Measurements from ENCODE around the gene PARD3. TPM values are rescaled to one million over a fixed set of nuclear protein-coding genes. Genes with fewer than 3 reads are reported as not detected.

The PARD3 gene
- total and polyA plus RNA-seq, 10 of the 15 experiments (the other 5 are each of a cell fraction or from before 2014, with no cell fraction given), result 2.6 to 43.1 (median 13.9) TPM

GRCh38 chr10:34290412-34291081 lies 524.5 kb downstream of the PARD3 start:
- RAD21 ChIA-PET (ENCODE audit: unreplicated experiment), result interaction anchor here (1.2 to 2.3 kb wide), 5 partner anchors 7 to 547 kb away, joined by 3 to 9 read pairs (median 5); no protein-coding TSS in a partner anchor
- H3K27me3 ChIP-seq (replicated peaks in 1 of 2; ENCODE audit: control insufficient read depth in 2 of 2, insufficient read depth in 2 of 2, low read length in 1 of 2), result no peaks in the 10 kb centered on the region
- H2AFZ ChIP-seq (ENCODE audit: control insufficient read depth, low read depth, low read length), result no peak overlapping the region
- intact Hi-C loops (cut with micrococcal nuclease; ENCODE audit: unreplicated experiment) (no loop called here), in situ Hi-C loops (cut with MboI) (no loop called here)
- DNase-seq (ENCODE audit: low read depth, low spot score) (no peak), FAIRE-seq (no peak), ATAC-seq (no peak)
- H3K4me1 ChIP-seq (ENCODE audit: control insufficient read depth, insufficient read depth, low read length), result no peaks in the 10 kb centered on the region
- POLR2A ChIA-PET, result no interaction called here
- WGBS (ENCODE audit: insufficient coverage, insufficient replicate concordance, low lambda C conversion rate, missing lambda C conversion rate), result 53% methylated on average over 2 of the region's 2 CpGs
- H3K79me2 ChIP-seq (ENCODE audit: control insufficient read depth, insufficient read depth, low read length), result no peaks in the 10 kb centered on the region
- H3K4me2 ChIP-seq (ENCODE audit: control insufficient read depth, insufficient read depth), result no peak overlapping the region
- no peaks in the 10 kb centered on the region for H4K20me1 ChIP-seq (ENCODE audit: control insufficient read depth, insufficient read depth)
- CTCF ChIA-PET, result interaction anchor here (1.1 to 1.5 kb wide), 5 partner anchors 8 to 142 kb away, joined by 3 to 5 read pairs (median 4); no protein-coding TSS in a partner anchor
- SMC1A ChIA-PET (ENCODE audit: uncharacterized antibody, unreplicated experiment), result interaction anchor here (0.6 to 3.2 kb wide), 8 partner anchors 9 to 348 kb away, joined by 3 to 11 read pairs (median 4); no protein-coding TSS in a partner anchor
- no TSS peak for BruUV-seq (replicated peaks)
- no peak overlapping the region for H3K9ac ChIP-seq (ENCODE audit: control insufficient read depth, insufficient read depth, low read length)
- TF ChIP-seq NFYA (IDR thresholded peaks at IDR 0.05; ENCODE audit: borderline replicate concordance, low read depth, low read length) (no peak), SUPT20H (IDR thresholded peaks at IDR 0.05; ENCODE audit: borderline replicate concordance, control insufficient read depth, low read depth, low read length) (no peak), ASH2L (IDR thresholded peaks at IDR 0.05; ENCODE audit: borderline replicate concordance, low read depth) (no peak), ZNF274 (IDR thresholded peaks at IDR 0.05; ENCODE audit: insufficient read depth, insufficient read length) (no peak), PAX5 (IDR thresholded peaks at IDR 0.05; ENCODE audit: borderline replicate concordance, low read depth, low read length) (no peak), BCL3 (IDR thresholded peaks at IDR 0.05; ENCODE audit: borderline replicate concordance, insufficient read depth, low read depth, low read length, poor library complexity, severe bottlenecking) (no peak), TCF12 (IDR thresholded peaks at IDR 0.05; ENCODE audit: low read depth, low read length) (no peak), IKZF1 (conservative IDR thresholded peaks at IDR 0.05) (no peak), BCL11A (IDR thresholded peaks at IDR 0.05; ENCODE audit: low read depth, low read length) (no peak), WRNIP1 (IDR thresholded peaks at IDR 0.05; ENCODE audit: borderline replicate concordance, low read depth, low read length) (no peak)
- H3K27ac ChIP-seq (ENCODE audit: control insufficient read depth, insufficient read depth), result no peak overlapping the region
- H3K4me3 ChIP-seq, result no peak overlapping the region
- H3K36me3 ChIP-seq (ENCODE audit: control insufficient read depth in 2 of 2, insufficient read depth in 2 of 2, low read length in 1 of 2), result no peaks in the 10 kb centered on the region
- H3K9me3 ChIP-seq (replicated peaks; ENCODE audit: control insufficient read depth, insufficient read depth, low read length), result no peaks in the 10 kb centered on the region

Measured in GM12878 (cell line).